Measurements from ENCODE around the gene GREM2. TPM values are rescaled to one million over a fixed set of nuclear protein-coding genes. Genes with fewer than 3 reads are reported as not detected.

GREM2 gene
- total and polyA plus RNA-seq, 2 donors (not counting 1 experiment from before 2014, with no cell fraction given) = not detected

DNA sequence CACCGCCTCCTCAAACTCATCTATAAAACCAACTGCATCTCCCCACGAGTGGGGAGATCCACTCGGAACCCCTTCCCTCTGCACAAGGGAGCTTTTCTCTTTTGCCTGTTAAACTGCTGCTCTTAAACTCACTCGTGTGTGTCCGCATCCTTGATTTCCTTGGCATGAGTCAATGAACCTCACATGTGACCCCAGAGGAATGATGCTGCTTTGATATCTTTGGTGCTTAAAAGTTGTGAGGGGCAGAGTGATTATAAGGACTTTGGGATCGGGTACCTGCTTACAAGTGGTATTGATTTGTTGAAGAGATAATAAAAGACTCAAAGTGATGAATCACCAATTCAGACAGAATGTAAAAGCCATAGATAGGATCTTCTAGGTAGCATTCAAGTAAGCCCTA lies 125.3 kb downstream of the GREM2 start:
- TF ChIP-seq, protein P1, sequence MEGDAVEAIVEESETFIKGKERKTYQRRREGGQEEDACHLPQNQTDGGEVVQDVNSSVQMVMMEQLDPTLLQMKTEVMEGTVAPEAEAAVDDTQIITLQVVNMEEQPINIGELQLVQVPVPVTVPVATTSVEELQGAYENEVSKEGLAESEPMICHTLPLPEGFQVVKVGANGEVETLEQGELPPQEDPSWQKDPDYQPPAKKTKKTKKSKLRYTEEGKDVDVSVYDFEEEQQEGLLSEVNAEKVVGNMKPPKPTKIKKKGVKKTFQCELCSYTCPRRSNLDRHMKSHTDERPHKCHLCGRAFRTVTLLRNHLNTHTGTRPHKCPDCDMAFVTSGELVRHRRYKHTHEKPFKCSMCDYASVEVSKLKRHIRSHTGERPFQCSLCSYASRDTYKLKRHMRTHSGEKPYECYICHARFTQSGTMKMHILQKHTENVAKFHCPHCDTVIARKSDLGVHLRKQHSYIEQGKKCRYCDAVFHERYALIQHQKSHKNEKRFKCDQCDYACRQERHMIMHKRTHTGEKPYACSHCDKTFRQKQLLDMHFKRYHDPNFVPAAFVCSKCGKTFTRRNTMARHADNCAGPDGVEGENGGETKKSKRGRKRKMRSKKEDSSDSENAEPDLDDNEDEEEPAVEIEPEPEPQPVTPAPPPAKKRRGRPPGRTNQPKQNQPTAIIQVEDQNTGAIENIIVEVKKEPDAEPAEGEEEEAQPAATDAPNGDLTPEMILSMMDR (IDR thresholded peaks at IDR 0.05) = no peak
- TF ChIP-seq EZH2 (IDR thresholded peaks at IDR 0.05; ENCODE audit: borderline replicate concordance, insufficient read depth, low read depth, low read length, poor library complexity, severe bottlenecking) = no peak
- ChIA-PET POLR2A (no interaction called here), CTCF (no interaction called here)
- no peak overlapping the region for H3K9ac ChIP-seq (ENCODE audit: low read length)
- Mint-ChIP-seq H3K27me3 (peaks cover 3% of the 10 kb centered on the region), H3K4me3 (no peak overlapping the region), H3K4me1 (no peaks in the 10 kb centered on the region), H3K9me3 (ENCODE audit: insufficient read depth) (peaks cover 4% of the 10 kb centered on the region), H3K27ac (no peak overlapping the region)
- DNase-seq (no peak), ATAC-seq (ENCODE audit: low read depth) (no peak)
- no peaks in the 10 kb centered on the region for H3K9me3 ChIP-seq (ENCODE audit: control extremely low read depth in 1 of 3, control insufficient read depth in 2 of 3, insufficient read depth in 1 of 3, low read length in 2 of 3)
- no peak overlapping the region for H3K4me2 ChIP-seq (replicated peaks; ENCODE audit: low read depth, low read length, poor library complexity, severe bottlenecking)
- no peak overlapping the region for H3K27ac ChIP-seq (ENCODE audit: low read length in 2 of 2)
- no peak overlapping the region for H3K4me3 ChIP-seq (ENCODE audit: control extremely low read depth in 1 of 5, extremely low read depth in 1 of 5, insufficient read depth in 1 of 5, low read depth in 2 of 5, low read length in 4 of 5)
- no peaks in the 10 kb centered on the region for H4K20me1 ChIP-seq (ENCODE audit: control insufficient read depth, insufficient read depth, low read length, poor library complexity, severe bottlenecking)
- 85% methylated on average over 5 of the region's 6 CpGs for WGBS (ENCODE audit: insufficient coverage)
- intact Hi-C loops (cut with micrococcal nuclease) = no loop called here
- no peaks in the 10 kb centered on the region for H3K36me3 ChIP-seq (replicated peaks in 1 of 2; ENCODE audit: control extremely low read depth in 1 of 2, control insufficient read depth in 1 of 2, extremely low read depth in 1 of 2, insufficient read depth in 2 of 2, low read length in 1 of 2)
- no peak overlapping the region for H2AFZ ChIP-seq (ENCODE audit: insufficient read depth, low read depth, low read length, poor library complexity, severe bottlenecking)
- H3K4me1 ChIP-seq (ENCODE audit: control insufficient read depth in 2 of 2, insufficient read depth in 2 of 2, low read length in 2 of 2) = no peaks in the 10 kb centered on the region
- no peaks in the 10 kb centered on the region for H3K79me2 ChIP-seq (ENCODE audit: control insufficient read depth, insufficient read depth, low read length)
- H3K27me3 ChIP-seq (replicated peaks in 1 of 4; ENCODE audit: control extremely low read depth in 1 of 4, control insufficient read depth in 3 of 4, insufficient read depth in 4 of 4, low read length in 3 of 4) = no peaks in the 10 kb centered on the region

DNA sequence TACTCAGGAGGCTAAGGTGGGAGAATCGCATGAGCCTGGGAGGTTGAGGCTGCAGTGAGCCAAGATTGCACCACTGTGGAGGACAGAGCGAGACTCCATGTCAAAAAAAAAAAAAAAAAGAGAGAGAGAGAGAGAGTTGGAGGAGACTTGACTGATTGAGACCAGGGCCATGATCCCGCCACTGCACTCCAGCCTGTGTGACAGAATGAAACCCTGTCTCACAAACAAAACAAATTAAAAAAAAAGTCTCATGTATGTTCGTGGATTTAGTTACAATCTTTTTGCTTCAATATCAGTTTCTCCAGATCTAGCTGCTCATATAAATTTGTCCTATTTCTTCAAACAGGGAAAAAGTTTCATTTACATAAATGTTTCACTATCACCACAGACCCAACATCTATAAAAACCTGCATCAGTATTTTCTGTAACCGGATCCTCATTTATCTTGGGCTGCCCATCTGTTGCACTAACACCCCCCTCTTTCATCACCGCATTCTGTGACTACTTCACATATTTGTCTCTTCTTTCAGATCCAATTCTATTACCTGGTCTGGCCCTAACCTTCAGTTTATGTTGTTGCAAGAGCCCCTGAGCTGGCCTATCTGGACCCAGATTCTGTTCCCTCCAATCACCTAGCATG lies 127.0 kb downstream of the GREM2 start:
- Histone ChIP-seq H3K9ac (ENCODE audit: low read length) (no peak overlapping the region), H4K20me1 (ENCODE audit: control insufficient read depth, insufficient read depth, low read length, poor library complexity, severe bottlenecking) (no peaks in the 10 kb centered on the region), H3K36me3 (replicated peaks in 1 of 2; ENCODE audit: control extremely low read depth in 1 of 2, control insufficient read depth in 1 of 2, extremely low read depth in 1 of 2, insufficient read depth in 2 of 2, low read length in 1 of 2) (no peaks in the 10 kb centered on the region), H2AFZ (ENCODE audit: insufficient read depth, low read depth, low read length, poor library complexity, severe bottlenecking) (no peak overlapping the region), H3K27me3 (replicated peaks in 1 of 4; ENCODE audit: control extremely low read depth in 1 of 4, control insufficient read depth in 3 of 4, insufficient read depth in 4 of 4, low read length in 3 of 4) (no peaks in the 10 kb centered on the region), H3K4me3 (ENCODE audit: control extremely low read depth in 1 of 5, extremely low read depth in 1 of 5, insufficient read depth in 1 of 5, low read depth in 2 of 5, low read length in 4 of 5) (no peak overlapping the region), H3K4me1 (ENCODE audit: control insufficient read depth in 2 of 2, insufficient read depth in 2 of 2, low read length in 2 of 2) (no peaks in the 10 kb centered on the region), H3K27ac (ENCODE audit: low read length in 2 of 2) (no peak overlapping the region), H3K9me3 (ENCODE audit: control extremely low read depth in 1 of 3, control insufficient read depth in 2 of 3, insufficient read depth in 1 of 3, low read length in 2 of 3) (no peaks in the 10 kb centered on the region), H3K79me2 (ENCODE audit: control insufficient read depth, insufficient read depth, low read length) (no peaks in the 10 kb centered on the region), H3K4me2 (replicated peaks; ENCODE audit: low read depth, low read length, poor library complexity, severe bottlenecking) (no peak overlapping the region)
- 97% methylated on average over 2 of the region's 6 CpGs for WGBS (ENCODE audit: insufficient coverage)
- no peak for TF ChIP-seq EZH2 (IDR thresholded peaks at IDR 0.05; ENCODE audit: borderline replicate concordance, insufficient read depth, low read depth, low read length, poor library complexity, severe bottlenecking)
- TF ChIP-seq, protein P1 (IDR thresholded peaks at IDR 0.05) = no peak
- H3K27ac Mint-ChIP-seq = no peak overlapping the region
- peaks cover 4% of the 10 kb centered on the region for H3K9me3 Mint-ChIP-seq (ENCODE audit: insufficient read depth)
- no peaks in the 10 kb centered on the region for H3K4me1 Mint-ChIP-seq
- ChIA-PET POLR2A (no interaction called here), CTCF (no interaction called here)
- DNase-seq = no peak
- no peak for ATAC-seq (ENCODE audit: low read depth)
- no peaks in the 10 kb centered on the region for H3K27me3 Mint-ChIP-seq
- no peak overlapping the region for H3K4me3 Mint-ChIP-seq
- intact Hi-C loops (cut with micrococcal nuclease) = no loop called here
